HUES6 (cell line): Measurements from ENCODE around the gene LPAR4.

Source experiments
- H3K27ac ChIP-seq: 2 replicates; pipeline ENCODE4 v1.7.0; 2013; ENCODE audit warnings: low read depth, mild to moderate bottlenecking, low read length, inconsistent platforms
- H3K27me3 ChIP-seq: 2 replicates; pipeline ENCODE4 v1.6.1; 2013; ENCODE audit warnings: low read length; ENCODE audit not compliant: control insufficient read depth, insufficient read depth
- H3K36me3 ChIP-seq: 2 replicates; pipeline ENCODE4 v1.6.1; 2013; ENCODE audit warnings: low read length; ENCODE audit not compliant: control insufficient read depth, insufficient read depth
- H3K4me1 ChIP-seq: 2 replicates; pipeline ENCODE4 v1.6.1; 2013; ENCODE audit warnings: low read length; ENCODE audit not compliant: control insufficient read depth, insufficient read depth
- H3K4me3 ChIP-seq: 2 replicates; pipeline ENCODE4 v1.5.1; 2013; ENCODE audit warnings: low read depth, low read length
- H3K9ac ChIP-seq: one replicate; pipeline ENCODE4 v1.6.1; 2013; ENCODE audit warnings: mild to moderate bottlenecking, low read length
- H3K9me3 ChIP-seq: 2 replicates; pipeline ENCODE4 v1.6.1; 2013; ENCODE audit warnings: low read depth, low read length; ENCODE audit not compliant: control insufficient read depth, insufficient read depth

Gene LPAR4, protein sequence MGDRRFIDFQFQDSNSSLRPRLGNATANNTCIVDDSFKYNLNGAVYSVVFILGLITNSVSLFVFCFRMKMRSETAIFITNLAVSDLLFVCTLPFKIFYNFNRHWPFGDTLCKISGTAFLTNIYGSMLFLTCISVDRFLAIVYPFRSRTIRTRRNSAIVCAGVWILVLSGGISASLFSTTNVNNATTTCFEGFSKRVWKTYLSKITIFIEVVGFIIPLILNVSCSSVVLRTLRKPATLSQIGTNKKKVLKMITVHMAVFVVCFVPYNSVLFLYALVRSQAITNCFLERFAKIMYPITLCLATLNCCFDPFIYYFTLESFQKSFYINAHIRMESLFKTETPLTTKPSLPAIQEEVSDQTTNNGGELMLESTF

GRCh38 chrX:78747489-78747888 is at the start of gene LPAR4:
LPAR4 (plus strand) TSS chrX:78747720; CDS start chrX:78754870, 7,150 bp downstream.
- Histone ChIP-seq H3K27me3 (no peaks in the 10 kb centered on the region), H3K36me3 (no peaks in the 10 kb centered on the region), H3K9ac (no peak within 1 kb of the TSS), H3K4me1 (peaks cover 29% of the 10 kb centered on the region), H3K27ac (no peak within 1 kb of the TSS; the same call in 1 of the 2 replicates), H3K9me3 (no peaks in the 10 kb centered on the region), H3K4me3 (peak within 1 kb of the TSS; percentile 51)

GRCh38 chrX:78706071-78706470 is 41.4 kb upstream of the LPAR4 start:
- Histone ChIP-seq H3K27me3 (no peaks in the 10 kb centered on the region; the same call in 1 of the 2 replicates), H3K9me3 (peaks cover 7% of the 10 kb centered on the region; the same call in 1 of the 2 replicates), H3K27ac (no peak overlapping the region)

GRCh38 chrX:78708262-78708661 is 39.3 kb upstream of the LPAR4 start:
- Histone ChIP-seq H3K9me3 (peaks cover 3% of the 10 kb centered on the region; the same call in 1 of the 2 replicates), H3K4me1 (no peaks in the 10 kb centered on the region), H3K4me3 (no peak overlapping the region), H3K9ac (no peak overlapping the region), H3K36me3 (no peaks in the 10 kb centered on the region), H3K27ac (no peak overlapping the region), H3K27me3 (no peaks in the 10 kb centered on the region)

More at GRCh38 chrX:78706071-78706470, 41.4 kb upstream of the LPAR4 start:
- H3K36me3 ChIP-seq = no peaks in the 10 kb centered on the region
- H3K9ac ChIP-seq = no peak overlapping the region
- H3K4me3 ChIP-seq = no peak overlapping the region
- no peaks in the 10 kb centered on the region for H3K4me1 ChIP-seq

GRCh38 chrX:78708816-78709215 is 38.7 kb upstream of the LPAR4 start:
- peaks cover 3% of the 10 kb centered on the region; the same call in 1 of the 2 replicates for H3K9me3 ChIP-seq
- no peaks in the 10 kb centered on the region for H3K36me3 ChIP-seq
- H3K9ac ChIP-seq = no peak overlapping the region
- no peaks in the 10 kb centered on the region for H3K4me1 ChIP-seq
- H3K4me3 ChIP-seq = no peak overlapping the region
- no peaks in the 10 kb centered on the region for H3K27me3 ChIP-seq
- H3K27ac ChIP-seq = no peak overlapping the region

GRCh38 chrX:78710171-78710570 is 37.3 kb upstream of the LPAR4 start:
- no peaks in the 10 kb centered on the region for H3K27me3 ChIP-seq
- H3K4me1 ChIP-seq = no peaks in the 10 kb centered on the region
- no peaks in the 10 kb centered on the region for H3K36me3 ChIP-seq
- no peak overlapping the region for H3K27ac ChIP-seq
- H3K4me3 ChIP-seq = no peak overlapping the region
- H3K9me3 ChIP-seq = no peaks in the 10 kb centered on the region; the same call in 1 of the 2 replicates
- no peak overlapping the region for H3K9ac ChIP-seq

DNA sequence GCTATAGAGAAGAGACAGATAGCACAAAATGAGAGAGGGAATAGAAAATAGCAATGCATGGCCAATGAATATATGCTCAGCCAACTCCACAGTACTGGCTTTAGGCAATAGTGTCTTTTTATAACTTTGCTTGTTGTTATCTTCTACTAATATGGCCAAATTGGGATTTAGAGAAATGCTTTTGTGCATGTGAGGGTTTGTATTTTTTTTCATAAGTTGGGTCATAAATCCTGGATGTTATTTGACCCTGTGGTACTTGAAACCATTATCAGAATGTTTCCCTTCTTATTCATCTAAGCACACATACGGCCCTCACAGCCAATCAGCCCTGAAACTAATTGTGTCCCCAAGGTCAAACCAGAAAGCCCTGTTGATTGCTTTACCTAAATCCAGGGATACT is 35.2 kb upstream of the LPAR4 start:
- Histone ChIP-seq H3K4me1 (no peaks in the 10 kb centered on the region), H3K36me3 (no peaks in the 10 kb centered on the region), H3K27me3 (no peaks in the 10 kb centered on the region), H3K9ac (no peak overlapping the region), H3K27ac (no peak overlapping the region), H3K9me3 (no peaks in the 10 kb centered on the region; the same call in 1 of the 2 replicates), H3K4me3 (no peak overlapping the region)

- no peak overlapping the region for H3K4me3 ChIP-seq
- no peak overlapping the region for H3K9ac ChIP-seq
- H3K4me1 ChIP-seq = no peaks in the 10 kb centered on the region
- no peak overlapping the region for H3K27ac ChIP-seq
- 0 out of 2 replicates have a peak, but pooled peaks cover 9% of the 10 kb centered on the region for H3K9me3 ChIP-seq
- H3K36me3 ChIP-seq = no peaks in the 10 kb centered on the region
- H3K27me3 ChIP-seq = no peaks in the 10 kb centered on the region; the same call in 1 of the 2 replicates
These were observed 22.2 kb upstream of the LPAR4 start for GRCh38 chrX:78725287-78725686.

- H3K9ac ChIP-seq = no peak overlapping the region
These were observed 1.0 kb upstream of the LPAR4 start for GRCh38 chrX:78746496-78746895.

GRCh38 chrX:78747971-78748370 is 451 bp downstream of the LPAR4 start:
- Histone ChIP-seq H3K9ac (no peak overlapping the region), H3K27me3 (no peaks in the 10 kb centered on the region), H3K4me3 (peak overlapping the region; percentile 51), H3K9me3 (no peaks in the 10 kb centered on the region), H3K36me3 (no peaks in the 10 kb centered on the region), H3K4me1 (peaks cover 29% of the 10 kb centered on the region), H3K27ac (no peak overlapping the region; the same call in 1 of the 2 replicates)

More at GRCh38 chrX:78746496-78746895, 1.0 kb upstream of the LPAR4 start:
- H3K4me1 ChIP-seq = peaks cover 29% of the 10 kb centered on the region
- H3K4me3 ChIP-seq = peak overlapping the region; percentile 51
- H3K36me3 ChIP-seq = no peaks in the 10 kb centered on the region
- H3K27ac ChIP-seq = no peak overlapping the region
- H3K9me3 ChIP-seq = no peaks in the 10 kb centered on the region
- no peaks in the 10 kb centered on the region for H3K27me3 ChIP-seq

DNA sequence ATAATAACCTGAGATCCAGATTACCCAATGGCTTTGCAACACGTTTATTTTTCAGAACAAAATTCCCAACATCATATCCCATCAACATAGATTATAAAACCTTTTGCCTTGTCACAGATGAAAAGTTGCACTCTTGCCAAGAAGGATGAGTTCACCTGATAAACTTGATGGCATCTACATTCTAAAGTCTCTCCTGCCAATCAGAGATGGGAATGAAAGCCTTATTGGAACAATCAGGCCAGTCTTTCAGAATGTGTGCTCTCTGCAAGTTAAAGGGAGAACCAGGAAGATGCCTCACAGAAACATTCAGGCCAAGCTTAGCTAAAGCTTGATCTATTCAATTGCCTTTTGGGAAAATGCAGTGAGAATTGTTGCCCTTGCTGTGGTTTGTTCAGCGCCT is 1.3 kb downstream of the LPAR4 start:
- no peaks in the 10 kb centered on the region for H3K27me3 ChIP-seq
- no peaks in the 10 kb centered on the region for H3K36me3 ChIP-seq
- no peak overlapping the region for H3K4me3 ChIP-seq
- no peak overlapping the region for H3K27ac ChIP-seq
- H3K9me3 ChIP-seq = no peaks in the 10 kb centered on the region
- no peak overlapping the region for H3K9ac ChIP-seq
- H3K4me1 ChIP-seq = peaks cover 29% of the 10 kb centered on the region

DNA sequence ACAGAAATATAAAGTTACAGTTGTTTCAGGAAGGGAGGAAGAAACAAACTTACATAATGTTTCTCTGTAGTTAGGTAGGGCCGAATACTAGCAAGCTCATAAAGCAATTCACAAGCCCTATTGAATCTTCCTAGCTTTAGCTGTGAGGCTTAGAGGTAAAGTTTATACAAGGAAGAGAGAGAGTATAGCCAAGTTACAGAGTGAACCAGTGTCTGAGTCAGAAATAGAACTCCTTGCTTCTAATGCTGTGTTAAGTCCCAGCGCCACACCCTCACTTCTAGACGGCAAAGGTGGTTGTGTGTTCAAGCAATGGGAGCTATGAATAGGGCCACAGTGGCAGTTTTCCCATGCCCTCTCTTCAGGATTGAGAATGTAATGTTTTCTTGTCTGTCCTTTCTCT is 6.1 kb downstream of the LPAR4 start:
- no peak overlapping the region for H3K27ac ChIP-seq
- no peaks in the 10 kb centered on the region for H3K27me3 ChIP-seq
- H3K4me1 ChIP-seq = peaks cover 5% of the 10 kb centered on the region; the same call in 1 of the 2 replicates
- H3K4me3 ChIP-seq = no peak overlapping the region
- no peak overlapping the region for H3K9ac ChIP-seq
- no peaks in the 10 kb centered on the region; the same call in 1 of the 2 replicates for H3K9me3 ChIP-seq
- no peaks in the 10 kb centered on the region for H3K36me3 ChIP-seq
